HUES64 (cell line): Measurements from ENCODE around the gene PHYHIPL.
"Not testable (repeated sequence)": the region's sequence is repeated elsewhere in the genome, so short reads cannot be mapped to it uniquely, and the experiment has no call there.

Experiments used
- H3K27ac ChIP-seq: 2 replicates; pipeline ENCODE4 v1.7.0; 2013; ENCODE audit warnings: low read depth, low read length, inconsistent platforms
- H3K27me3 ChIP-seq: 2 replicates; pipeline ENCODE4 v1.6.1; 2013; ENCODE audit warnings: mild to moderate bottlenecking, low read length; ENCODE audit not compliant: insufficient read depth
- H3K36me3 ChIP-seq: 2 replicates; pipeline ENCODE4 v1.6.1; 2013; ENCODE audit warnings: mild to moderate bottlenecking, low read length; ENCODE audit not compliant: insufficient read depth
- H3K4me1 ChIP-seq: 2 replicates; pipeline ENCODE4 v1.6.1; 2013; ENCODE audit warnings: mild to moderate bottlenecking, low read length, moderate library complexity; ENCODE audit not compliant: insufficient read depth
- H3K4me3 ChIP-seq: 2 replicates; pipeline ENCODE4 v1.5.1; 2013; ENCODE audit warnings: mild to moderate bottlenecking, low read length, moderate library complexity
- H3K9ac ChIP-seq: 2 replicates; pipeline ENCODE4 v1.6.1; 2013; ENCODE audit warnings: mild to moderate bottlenecking, low read depth, low read length
- H3K9me3 ChIP-seq: 2 replicates; pipeline ENCODE4 v1.6.1; 2013; ENCODE audit warnings: low read depth, low read length; ENCODE audit not compliant: insufficient read depth
- WGBS: fragments of 150-250, 120-280 bp; methylation state at CpG from one replicate; pipeline ENCODE4 v1.1.7; 2013; ENCODE audit warnings: missing lambda C conversion rate; 5-methylcytosine and 5-hydroxymethylcytosine counted together

The PHYHIPL gene

GRCh38 chr10:59236064-59236697 lies 59.7 kb downstream of the PHYHIPL start:
- 89% methylated on average over 3 of the region's 4 CpGs for WGBS
- H3K4me1 ChIP-seq = no peaks in the 10 kb centered on the region

GRCh38 chr10:59237775-59238174 lies 61.3 kb downstream of the PHYHIPL start:
- no peaks in the 10 kb centered on the region for H3K9me3 ChIP-seq
- no peak overlapping the region for H3K27ac ChIP-seq
- H3K9ac ChIP-seq = no peak overlapping the region
- no peak overlapping the region for H3K4me3 ChIP-seq
- H3K4me1 ChIP-seq = no peaks in the 10 kb centered on the region
- no peaks in the 10 kb centered on the region for H3K36me3 ChIP-seq
- no peaks in the 10 kb centered on the region for H3K27me3 ChIP-seq

More at GRCh38 chr10:59236064-59236697, 59.7 kb downstream of the PHYHIPL start:
- no peak overlapping the region for H3K4me3 ChIP-seq
- no peak overlapping the region for H3K27ac ChIP-seq
- no peaks in the 10 kb centered on the region for H3K27me3 ChIP-seq
- H3K36me3 ChIP-seq = no peaks in the 10 kb centered on the region
- H3K9me3 ChIP-seq = no peaks in the 10 kb centered on the region
- no peak overlapping the region for H3K9ac ChIP-seq

- WGBS = 96% methylated on average over 2 of the region's 2 CpGs
- not testable (repeated sequence) for H3K36me3 ChIP-seq, H3K4me1 ChIP-seq, H3K9ac ChIP-seq, H3K9me3 ChIP-seq, H3K4me3 ChIP-seq, H3K27me3 ChIP-seq, H3K27ac ChIP-seq
Measured at GRCh38 chr10:59239108-59239507, 62.7 kb downstream of the PHYHIPL start.

- Histone ChIP-seq H3K36me3 (no peaks in the 10 kb centered on the region), H3K27ac (no peak overlapping the region), H3K4me3 (no peak overlapping the region), H3K9me3 (no peaks in the 10 kb centered on the region), H3K9ac (no peak overlapping the region), H3K27me3 (no peaks in the 10 kb centered on the region), H3K4me1 (no peaks in the 10 kb centered on the region)
- no CpG with 5 or more reads among the region's 2 CpGs for WGBS
Measured at GRCh38 chr10:59240582-59241183, 64.2 kb downstream of the PHYHIPL start.

GRCh38 chr10:59242057-59242456 lies 65.6 kb downstream of the PHYHIPL start:
- Histone ChIP-seq H3K9ac (no peak overlapping the region), H3K36me3 (no peaks in the 10 kb centered on the region), H3K27me3 (no peaks in the 10 kb centered on the region), H3K27ac (no peak overlapping the region), H3K4me3 (no peak overlapping the region), H3K4me1 (no peaks in the 10 kb centered on the region), H3K9me3 (no peaks in the 10 kb centered on the region)
- 100% methylated on average over 1 of the region's 1 CpG for WGBS

- H3K27ac ChIP-seq = no peak overlapping the region
- H3K9ac ChIP-seq = no peak overlapping the region
- H3K4me3 ChIP-seq = no peak overlapping the region
- no peaks in the 10 kb centered on the region for H3K27me3 ChIP-seq
- no peaks in the 10 kb centered on the region for H3K36me3 ChIP-seq
- WGBS = 100% methylated on average over 2 of the region's 3 CpGs
- no peaks in the 10 kb centered on the region for H3K9me3 ChIP-seq
- H3K4me1 ChIP-seq = no peaks in the 10 kb centered on the region
Measured at GRCh38 chr10:59242991-59243390, 66.5 kb downstream of the PHYHIPL start.

- Histone ChIP-seq H3K9me3 (no peaks in the 10 kb centered on the region), H3K27me3 (no peaks in the 10 kb centered on the region), H3K27ac (no peak overlapping the region), H3K4me1 (no peaks in the 10 kb centered on the region), H3K36me3 (no peaks in the 10 kb centered on the region), H3K4me3 (no peak overlapping the region), H3K9ac (no peak overlapping the region)
- WGBS = 96% methylated on average over 2 of the region's 2 CpGs
Measured at GRCh38 chr10:59243611-59244195, 67.3 kb downstream of the PHYHIPL start.

- Histone ChIP-seq H3K4me1 (no peaks in the 10 kb centered on the region), H3K9ac (no peak overlapping the region), H3K36me3 (no peaks in the 10 kb centered on the region), H3K4me3 (no peak overlapping the region), H3K27me3 (no peaks in the 10 kb centered on the region), H3K9me3 (no peaks in the 10 kb centered on the region), H3K27ac (no peak overlapping the region)
- WGBS = 80% methylated on average over 1 of the region's 1 CpG
Measured at GRCh38 chr10:59244871-59245270, 68.4 kb downstream of the PHYHIPL start.

- Histone ChIP-seq H3K36me3 (no peaks in the 10 kb centered on the region), H3K9me3 (no peaks in the 10 kb centered on the region)
- 80% methylated on average over 1 of the region's 1 CpG for whole genome bisulfite sequencing
Measured at GRCh38 chr10:59245686-59246085, 69.2 kb downstream of the PHYHIPL start.

GRCh38 chr10:59252491-59252890 lies 76.0 kb downstream of the PHYHIPL start:
- Histone ChIP-seq H3K36me3 (no peaks in the 10 kb centered on the region), H3K4me1 (no peaks in the 10 kb centered on the region), H3K4me3 (no peak overlapping the region), H3K9ac (no peak overlapping the region), H3K27ac (no peak overlapping the region), H3K9me3 (no peaks in the 10 kb centered on the region), H3K27me3 (no peaks in the 10 kb centered on the region)

More at GRCh38 chr10:59245686-59246085, 69.2 kb downstream of the PHYHIPL start:
- H3K4me3 ChIP-seq = no peak overlapping the region
- no peaks in the 10 kb centered on the region for H3K27me3 ChIP-seq
- no peaks in the 10 kb centered on the region for H3K4me1 ChIP-seq
- H3K9ac ChIP-seq = no peak overlapping the region
- H3K27ac ChIP-seq = no peak overlapping the region

GRCh38 chr10:59255463-59255862 lies 79.0 kb downstream of the PHYHIPL start:
- 92% methylated on average over 1 of the region's 1 CpG for whole genome bisulfite sequencing
- Histone ChIP-seq H3K27ac (no peak overlapping the region), H3K36me3 (no peaks in the 10 kb centered on the region), H3K9ac (no peak overlapping the region), H3K4me3 (no peak overlapping the region), H3K4me1 (no peaks in the 10 kb centered on the region), H3K9me3 (no peaks in the 10 kb centered on the region), H3K27me3 (no peaks in the 10 kb centered on the region)
